Gastroesophageal sphincter (tissue), 4 donors: ENCODE measurements around the gene PPP2R5C. TPM values are rescaled to one million over a fixed set of nuclear protein-coding genes. Genes with fewer than 3 reads are reported as not detected.

ENCODE experiments used
- ATAC-seq: fragments of 150-250 bp; one replicate; pipeline ENCODE4 v1.9.1; 2016; ENCODE audit warnings: mild to moderate bottlenecking, moderate library complexity
- H3K27ac ChIP-seq, 4 donors: fragments of 200-600 bp; sonication (generic) in 3 of 4; 1 replicate in 3 of 4; 2 replicates in 1 of 4; pipeline ENCODE4 v1.5.1; 2016 to 2019
- H3K27me3 ChIP-seq: fragments of 200-600 bp; sonication (generic); one replicate; pipeline ENCODE4 v1.5.1; 2019
- H3K36me3 ChIP-seq, 2 donors: fragments of 200-600 bp; sonication (generic); one replicate each; pipeline ENCODE4 v1.5.1; 2019; ENCODE audit warnings: control low read depth in 1 of 2
- H3K4me1 ChIP-seq, 3 donors: fragments of 200-600 bp; sonication (generic); 1 replicate in 2 of 3; 2 replicates in 1 of 3; pipeline ENCODE4 v1.5.1; 2016 to 2019; ENCODE audit warnings: control low read depth in 2 of 3
- H3K4me3 ChIP-seq, 2 donors: fragments of 200-600 bp; sonication (generic); one replicate each; pipeline ENCODE4 v1.5.1; 2019; ENCODE audit warnings: mild to moderate bottlenecking in 1 of 2, moderate library complexity in 1 of 2
- H3K9me3 ChIP-seq, 3 donors: fragments of 200-600 bp; sonication (generic); one replicate each; pipeline ENCODE4 v1.5.1; 2017 to 2019; ENCODE audit warnings: control low read depth in 2 of 3
- EP300 ChIP-seq: sonication (generic); formaldehyde crosslinking; IDR thresholded peaks from one replicate; pipeline ENCODE4 v1.6.1; 2017; ENCODE audit warnings: antibody characterized with exemption, mild to moderate bottlenecking
- POLR2A ChIP-seq, 2 donors: fragments of 450-650 bp; IDR thresholded peaks; one replicate each; pipeline ENCODE4 v1.6.1; 2017; ENCODE audit warnings: antibody characterized with exemption in 2 of 2, mild to moderate bottlenecking in 2 of 2, moderate library complexity in 1 of 2
- POLR2AphosphoS5 ChIP-seq: sonication (generic); formaldehyde crosslinking; IDR thresholded peaks from one replicate; pipeline ENCODE4 v1.6.1; 2017; ENCODE audit warnings: antibody characterized with exemption
- WGBS, 2 donors: methylation state at CpG; one replicate each; pipeline ENCODE4 v1.1.5; 2018; ENCODE audit warnings: low coverage in 1 of 2; 5-methylcytosine and 5-hydroxymethylcytosine counted together
- total RNA-seq, 4 donors: library from RNA; depleted of rRNA; stranded (reverse); fragments of >200 nt; gene quantifications; one replicate each; pipeline ENCODE4 v1.1.0, GENCODE V29; 2016
- TF ChIP-seq, protein P1 (sequence below), 4 experiments: fragments of 200-600 bp in 2 of 4; fragments of 450-650 bp in 2 of 4; sonication (generic) in 1 of 4; IDR thresholded peaks; one replicate each; pipeline ENCODE4 v1.5.1; 2017 to 2019; ENCODE audit warnings: antibody characterized with exemption in 4 of 4, mild to moderate bottlenecking in 2 of 4, moderate library complexity in 2 of 4

Gene PPP2R5C
- total RNA-seq, 4 donors from 2014 or later, result 123 to 199 (median 131) TPM

- TF ChIP-seq POLR2A (IDR thresholded peaks at IDR 0.05), result no peak
- TF ChIP-seq POLR2AphosphoS5, result no peak
- TF ChIP-seq EP300, result no peak
- TF ChIP-seq, protein P1, sequence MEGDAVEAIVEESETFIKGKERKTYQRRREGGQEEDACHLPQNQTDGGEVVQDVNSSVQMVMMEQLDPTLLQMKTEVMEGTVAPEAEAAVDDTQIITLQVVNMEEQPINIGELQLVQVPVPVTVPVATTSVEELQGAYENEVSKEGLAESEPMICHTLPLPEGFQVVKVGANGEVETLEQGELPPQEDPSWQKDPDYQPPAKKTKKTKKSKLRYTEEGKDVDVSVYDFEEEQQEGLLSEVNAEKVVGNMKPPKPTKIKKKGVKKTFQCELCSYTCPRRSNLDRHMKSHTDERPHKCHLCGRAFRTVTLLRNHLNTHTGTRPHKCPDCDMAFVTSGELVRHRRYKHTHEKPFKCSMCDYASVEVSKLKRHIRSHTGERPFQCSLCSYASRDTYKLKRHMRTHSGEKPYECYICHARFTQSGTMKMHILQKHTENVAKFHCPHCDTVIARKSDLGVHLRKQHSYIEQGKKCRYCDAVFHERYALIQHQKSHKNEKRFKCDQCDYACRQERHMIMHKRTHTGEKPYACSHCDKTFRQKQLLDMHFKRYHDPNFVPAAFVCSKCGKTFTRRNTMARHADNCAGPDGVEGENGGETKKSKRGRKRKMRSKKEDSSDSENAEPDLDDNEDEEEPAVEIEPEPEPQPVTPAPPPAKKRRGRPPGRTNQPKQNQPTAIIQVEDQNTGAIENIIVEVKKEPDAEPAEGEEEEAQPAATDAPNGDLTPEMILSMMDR (IDR thresholded peaks at IDR 0.05), result no peak
- Histone ChIP-seq H3K36me3 (no peaks in the 10 kb centered on the region), H3K27me3 (no peaks in the 10 kb centered on the region), H3K27ac (no peak overlapping the region), H3K4me1 (peaks cover 0 to 21% (median 10%) of the 10 kb centered on the region in 3 donors), H3K9me3 (no peaks in the 10 kb centered on the region), H3K4me3 (no peak overlapping the region)
- 60 to 70% methylated on average over 4 to 6 of the region's 6 CpGs for WGBS, 2 donors
- ATAC-seq, result no peak
These were observed 14.8 kb downstream of the PPP2R5C start for GRCh38 chr14:101776344-101776743.

GRCh38 chr14:101780390-101780789 lies 18.9 kb downstream of the PPP2R5C start:
- WGBS, 2 donors, result 71 to 72% methylated on average over 6 to 11 of the region's 11 CpGs

DNA sequence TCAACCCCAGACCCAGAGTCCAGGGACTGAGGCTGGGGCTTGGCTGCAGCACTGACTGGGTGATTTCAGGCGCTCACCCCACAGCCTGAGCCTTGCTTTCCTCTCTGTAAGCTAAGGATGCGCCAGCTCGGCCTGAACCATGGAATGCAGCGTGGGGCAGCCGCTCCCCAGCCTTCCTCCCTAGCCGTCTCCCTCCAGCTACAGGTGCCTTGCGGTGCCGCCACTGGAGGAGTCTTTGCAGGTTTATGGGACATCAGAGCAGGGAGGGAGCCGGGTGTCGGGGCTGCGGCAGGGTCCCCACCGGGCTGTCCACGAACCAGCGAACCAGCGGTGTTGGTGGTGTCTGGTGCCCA lies 19.4 kb downstream of the PPP2R5C start:
- TF ChIP-seq POLR2A (IDR thresholded peaks at IDR 0.05) (no peak), EP300 (no peak), POLR2AphosphoS5 (no peak)
- TF ChIP-seq, protein P1 (IDR thresholded peaks at IDR 0.05), result no peak
- H3K27ac ChIP-seq, result peak overlapping the region in 1 of 4 donors; percentile 69
- no peaks in the 10 kb centered on the region for H3K36me3 ChIP-seq
- peak; percentile 51 for ATAC-seq
- peak overlapping the region; percentile 42 to 60 for H3K4me3 ChIP-seq
- no peaks in the 10 kb centered on the region for H3K27me3 ChIP-seq
- no peaks in the 10 kb centered on the region for H3K9me3 ChIP-seq
- peaks cover 0 to 30% (median 11%) of the 10 kb centered on the region in 3 donors for H3K4me1 ChIP-seq
- no CpG with 5 or more reads among the region's 15 CpGs for WGBS, 2 donors

More at GRCh38 chr14:101780390-101780789, 18.9 kb downstream of the PPP2R5C start:
- no peaks in the 10 kb centered on the region for H3K27me3 ChIP-seq
- no peaks in the 10 kb centered on the region for H3K36me3 ChIP-seq
- peak overlapping the region in 1 of 2 donors; percentile 60 for H3K4me3 ChIP-seq
- no peak for TF ChIP-seq POLR2AphosphoS5
- no peak overlapping the region for H3K27ac ChIP-seq
- peaks cover 0 to 30% (median 11%) of the 10 kb centered on the region in 3 donors for H3K4me1 ChIP-seq
- ATAC-seq, result no peak
- no peaks in the 10 kb centered on the region for H3K9me3 ChIP-seq

GRCh38 chr14:101781240-101782061 lies 19.9 kb downstream of the PPP2R5C start:
- peak overlapping the region; percentile 42 to 60 for H3K4me3 ChIP-seq
- no peaks in the 10 kb centered on the region for H3K9me3 ChIP-seq
- H3K27ac ChIP-seq, result peak overlapping the region in 2 of 4 donors; percentile 31 to 69
- no peaks in the 10 kb centered on the region for H3K27me3 ChIP-seq
- TF ChIP-seq, protein P1 (IDR thresholded peaks at IDR 0.05), result no peak
- TF ChIP-seq POLR2AphosphoS5 (no peak), POLR2A (IDR thresholded peaks at IDR 0.05) (no peak), EP300 (no peak)
- WGBS, 2 donors, result 1 to 2% methylated on average over 8 to 12 of the region's 67 CpGs
- H3K36me3 ChIP-seq, result no peaks in the 10 kb centered on the region
- peak; percentile 54 for ATAC-seq
- peaks cover 0 to 30% (median 11%) of the 10 kb centered on the region in 3 donors for H3K4me1 ChIP-seq

GRCh38 chr14:101783260-101784016 lies 21.9 kb downstream of the PPP2R5C start:
- ATAC-seq, result no peak

More at GRCh38 chr14:101783260-101784016, 21.9 kb downstream of the PPP2R5C start:
- Histone ChIP-seq H3K9me3 (no peaks in the 10 kb centered on the region), H3K36me3 (peaks cover 0 to 6% of the 10 kb centered on the region in 2 donors), H3K4me1 (peaks cover 0 to 36% (median 11%) of the 10 kb centered on the region in 3 donors), H3K4me3 (no peak overlapping the region), H3K27ac (no peak overlapping the region), H3K27me3 (no peaks in the 10 kb centered on the region)
- 80 to 100% methylated on average over 2 to 4 of the region's 12 CpGs for WGBS, 2 donors
- TF ChIP-seq EP300, result no peak
- TF ChIP-seq, protein P1 (IDR thresholded peaks at IDR 0.05), result no peak
- no peak for TF ChIP-seq POLR2A (IDR thresholded peaks at IDR 0.05)
- TF ChIP-seq POLR2AphosphoS5, result no peak
